HepG2 (cell line): Measurements from ENCODE around the gene LIM2. TPM values are rescaled to one million over a fixed set of nuclear protein-coding genes. Genes with fewer than 3 reads are reported as not detected.

ENCODE experiments used
- AHR ChIP-seq: IDR thresholded peaks from 2 replicates; pipeline ENCODE4 v1.6.1; 2018; ENCODE audit warnings: missing genetic modification reagents, missing compliant biosample characterization
- CEBPB ChIP-seq: IDR thresholded peaks from 2 replicates; pipeline ENCODE4 v1.6.1; 2011; ENCODE audit warnings: low read depth, low read length, improper control_type of control experiment, borderline replicate concordance
- GATAD1 ChIP-seq: IDR thresholded peaks from 2 replicates; pipeline ENCODE4 v1.6.1; 2016; ENCODE audit warnings: missing genetic modification reagents, missing compliant biosample characterization
- KDM5B ChIP-seq: sonication (generic); formaldehyde crosslinking; IDR thresholded peaks from 2 replicates; pipeline ENCODE4 v1.4.0; 2020; ENCODE audit warnings: missing genetic modification reagents, mild to moderate bottlenecking, borderline replicate concordance
- MIXL1 ChIP-seq: IDR thresholded peaks from 2 replicates; pipeline ENCODE4 v1.6.1; 2016
- MXD4 ChIP-seq: IDR thresholded peaks from 2 replicates; pipeline ENCODE4 v1.6.1; 2016; ENCODE audit warnings: mild to moderate bottlenecking, missing biosample characterization, missing genetic modification reagents
- POLR2A ChIP-seq, 2 experiments: IDR thresholded peaks; 2 replicates each; pipeline ENCODE4 v1.6.1; 2011; ENCODE audit warnings: low read depth in 2 of 2, low read length in 2 of 2, mild to moderate bottlenecking in 1 of 2, moderate library complexity in 1 of 2; ENCODE audit not compliant: insufficient read depth in 1 of 2
- SOX5 ChIP-seq: IDR thresholded peaks from 2 replicates; pipeline ENCODE4 v1.6.1; 2016; ENCODE audit warnings: borderline replicate concordance
- UBTF ChIP-seq: sonication (generic); formaldehyde crosslinking; IDR thresholded peaks from 2 replicates; pipeline ENCODE4 v1.4.0; 2020; ENCODE audit warnings: mild to moderate bottlenecking, missing genetic modification reagents
- ZBTB40 ChIP-seq, 2 experiments: fragments of 450-650 bp in 1 of 2; sonication (generic) in 1 of 2; formaldehyde crosslinking in 1 of 2; IDR thresholded peaks; 2 replicates each; pipeline versions ENCODE4 v1.6.1 to v1.8.0; 2016 to 2022; ENCODE audit warnings: antibody characterized with exemption in 1 of 2, mild to moderate bottlenecking in 1 of 2, missing genetic modification reagents in 1 of 2
- ZFP91 ChIP-seq: sonication (generic); formaldehyde crosslinking; IDR thresholded peaks from 2 replicates; pipeline ENCODE4 v1.9.0; 2022; ENCODE audit warnings: missing genetic modification reagents, mild to moderate bottlenecking, borderline replicate concordance
- ZNF253 ChIP-seq: sonication (generic); formaldehyde crosslinking; IDR thresholded peaks from 2 replicates; pipeline ENCODE4 v1.8.0; 2022; ENCODE audit warnings: mild to moderate bottlenecking, missing genetic modification reagents, borderline replicate concordance
- ZSCAN5A ChIP-seq: sonication (generic); formaldehyde crosslinking; IDR thresholded peaks from 2 replicates; pipeline ENCODE4 v1.8.0; 2022; ENCODE audit warnings: mild to moderate bottlenecking, missing genetic modification reagents, borderline replicate concordance
- polyA plus RNA-seq, 8 experiments: library from polyadenylated mRNA; depleted of rRNA in 3 of 8; stranded (reverse) in 7 of 8; unstranded in 1 of 8; fragments of >200 nt; fragmentation: Illumina TruSeq in 4 of 8; extraction: Trizol in 4 of 8; gene quantifications; 2 replicates each; pipeline versions ENCODE4 v1.2.1 to v1.2.3, GENCODE V29; 2011 to 2016; ENCODE audit warnings: low read depth in 4 of 8, missing spikeins in 1 of 8, mixed read lengths in 1 of 8; ENCODE audit not compliant: insufficient read depth in 1 of 8
- total RNA-seq, 5 experiments: library from RNA; depleted of rRNA; stranded (reverse); fragments of >200 nt; fragmentation: Illumina TruSeq; extraction: Trizol; gene quantifications; 2 replicates each; pipeline ENCODE4 v1.2.3, GENCODE V29; 2016; ENCODE audit warnings: low read depth in 1 of 5

Gene LIM2
- total and polyA plus RNA-seq, 2 of the 13 experiments (the other 11 are each of a cell fraction or from before 2014, with no cell fraction given) = 1.3 TPM; not detected in 1

- TF ChIP-seq UBTF (CRISPR knock-in tag) (peak; percentile 54), MIXL1 (peak; percentile 46; the same call in 1 of the 2 replicates), ZNF253 (CRISPR knock-in tag) (no peak), AHR (CRISPR knock-in tag) (no peak), POLR2A (IDR thresholded peaks at IDR 0.05; ENCODE audit: insufficient read depth in 1 of 2, low read depth in 2 of 2, low read length in 2 of 2) (peak; percentile 65 to 73), ZFP91 (CRISPR knock-in tag) (no peak), CEBPB (no peak), ZBTB40 (IDR thresholded peaks at IDR 0.05) (no peak), ZBTB40 (CRISPR knock-in tag; IDR thresholded peaks at IDR 0.05) (peak; percentile 52; the same call in 1 of the 2 replicates), MXD4 (CRISPR knock-in tag) (no peak), ZSCAN5A (CRISPR knock-in tag) (0 out of 2 replicates have a peak, but pooled peaks have one; percentile 9), KDM5B (CRISPR knock-in tag) (no peak; the same call in 1 of the 2 replicates), GATAD1 (CRISPR knock-in tag) (peak; percentile 27; the same call in 1 of the 2 replicates), SOX5 (peak; percentile 81; the same call in 1 of the 2 replicates)
These were observed 23.3 kb downstream of the LIM2 start (continued) for GRCh38 chr19:51364200-51365106.
